Fibroblast of the aortic adventitia (primary cell): ENCODE results near the gene HK3. TPM values are rescaled to one million over a fixed set of nuclear protein-coding genes. Genes with fewer than 3 reads are reported as not detected.

Source experiments
- DNase-seq: peaks from one replicate; pipeline ENCODE4 v3.0.0-alpha.2; 2010; ENCODE audit warnings: low read depth
- H3K4me3 ChIP-seq: 2 replicates; pipeline ENCODE4 v1.5.1; 2011; ENCODE audit warnings: low read depth, mild to moderate bottlenecking, control low read depth, low read length, moderate library complexity
- total RNA-seq: library from RNA; depleted of rRNA; stranded (reverse); fragments of >200 nt; gene quantifications from 2 replicates; pipeline ENCODE4 v1.2.3, GENCODE V29; 2012; ENCODE audit warnings: low replicate concordance
- TF ChIP-seq, protein P1 (sequence below): IDR thresholded peaks from 2 replicates; pipeline ENCODE4 v1.5.1; 2011; ENCODE audit warnings: mild to moderate bottlenecking, low read length, control low read depth, inconsistent platforms; ENCODE audit not compliant: insufficient read depth

Gene HK3
- total RNA-seq, 1 donor = not detected

DNA sequence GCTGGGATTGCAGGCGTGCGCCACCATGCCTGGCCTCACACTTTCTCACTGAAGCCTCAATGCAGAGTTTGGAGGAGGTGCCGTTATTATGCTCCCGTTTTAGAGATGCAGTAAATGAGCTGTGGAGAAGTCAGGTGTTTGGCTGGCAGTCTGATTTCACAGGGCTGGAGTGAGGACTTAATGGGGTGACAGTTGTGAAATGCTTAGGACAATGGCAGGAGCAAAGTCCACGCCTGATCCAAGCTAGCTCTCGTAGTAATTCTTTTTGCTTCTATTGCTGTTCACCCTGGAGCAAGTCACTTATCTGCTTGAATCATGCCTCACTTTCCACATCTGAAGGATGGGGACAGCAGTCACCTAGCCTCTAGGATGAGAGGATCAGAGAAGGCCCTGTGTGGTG, 67.0 kb downstream of the HK3 start:
- no peak overlapping the region for H3K4me3 ChIP-seq
- TF ChIP-seq, protein P1, sequence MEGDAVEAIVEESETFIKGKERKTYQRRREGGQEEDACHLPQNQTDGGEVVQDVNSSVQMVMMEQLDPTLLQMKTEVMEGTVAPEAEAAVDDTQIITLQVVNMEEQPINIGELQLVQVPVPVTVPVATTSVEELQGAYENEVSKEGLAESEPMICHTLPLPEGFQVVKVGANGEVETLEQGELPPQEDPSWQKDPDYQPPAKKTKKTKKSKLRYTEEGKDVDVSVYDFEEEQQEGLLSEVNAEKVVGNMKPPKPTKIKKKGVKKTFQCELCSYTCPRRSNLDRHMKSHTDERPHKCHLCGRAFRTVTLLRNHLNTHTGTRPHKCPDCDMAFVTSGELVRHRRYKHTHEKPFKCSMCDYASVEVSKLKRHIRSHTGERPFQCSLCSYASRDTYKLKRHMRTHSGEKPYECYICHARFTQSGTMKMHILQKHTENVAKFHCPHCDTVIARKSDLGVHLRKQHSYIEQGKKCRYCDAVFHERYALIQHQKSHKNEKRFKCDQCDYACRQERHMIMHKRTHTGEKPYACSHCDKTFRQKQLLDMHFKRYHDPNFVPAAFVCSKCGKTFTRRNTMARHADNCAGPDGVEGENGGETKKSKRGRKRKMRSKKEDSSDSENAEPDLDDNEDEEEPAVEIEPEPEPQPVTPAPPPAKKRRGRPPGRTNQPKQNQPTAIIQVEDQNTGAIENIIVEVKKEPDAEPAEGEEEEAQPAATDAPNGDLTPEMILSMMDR = no peak
- no peak for DNase-seq

DNA sequence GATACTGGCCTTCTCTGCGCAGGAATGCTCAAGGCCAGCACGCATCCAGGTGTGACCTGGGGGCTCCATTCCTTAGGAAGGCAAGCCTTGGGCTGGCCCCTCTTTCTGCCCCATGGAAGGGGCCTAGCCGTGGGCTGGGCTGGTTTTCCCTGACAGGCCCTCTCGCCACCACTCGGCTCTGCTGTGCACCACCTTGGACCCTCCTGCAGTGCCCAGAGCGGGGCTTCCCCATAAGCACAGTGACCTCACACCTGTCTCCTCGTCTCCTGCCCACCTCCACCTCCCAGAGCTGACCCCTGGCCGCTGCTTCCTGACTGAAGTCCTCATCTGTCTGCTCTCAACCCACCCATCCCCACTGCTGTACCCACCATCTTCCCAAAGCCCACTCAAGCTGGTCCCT, 67.7 kb downstream of the HK3 start:
- no peak overlapping the region for H3K4me3 ChIP-seq
- no peak for DNase-seq
- TF ChIP-seq, protein P1 = no peak

DNA sequence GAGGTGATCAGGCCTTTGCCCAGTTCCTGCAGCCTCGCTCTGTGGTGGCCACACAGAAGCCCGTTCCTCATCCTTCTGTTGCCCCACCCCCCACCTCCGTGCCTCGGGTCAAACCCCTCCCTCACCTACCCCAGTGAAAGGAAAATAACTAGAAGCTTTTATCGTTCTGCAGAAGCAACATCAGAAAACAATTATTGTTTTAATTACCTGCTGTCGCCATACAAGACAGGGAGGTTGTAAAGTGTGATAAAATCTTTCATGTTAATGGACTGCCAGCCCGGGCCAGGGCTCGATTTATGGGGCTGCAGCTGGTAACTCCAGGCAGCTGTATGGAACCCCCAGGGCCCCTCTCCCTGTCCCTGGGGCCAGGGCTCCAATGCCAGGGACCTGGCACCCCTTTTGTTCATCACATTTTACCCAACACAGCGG, 68.1 kb downstream of the HK3 start:
- no peak for DNase-seq
- no peak overlapping the region for H3K4me3 ChIP-seq
- TF ChIP-seq, protein P1 = no peak

Other genes with a start within 250 kb of the HK3 start
- not detected in 2 replicates for gene UNC5A, start 88.8 kb downstream of the HK3 start, total RNA-seq
- 34.7 and 76.8 TPM in 2 replicates for gene UIMC1, start 107.4 kb upstream of the HK3 start, total RNA-seq
- 17.9 and 26.7 TPM in 2 replicates for gene ZNF346, start 123.3 kb upstream of the HK3 start, total RNA-seq
- gene FGFR4, start 187.6 kb upstream of the HK3 start, total RNA-seq = 0.74 TPM in 1 of 2 replicates, not detected in the other
- 50.3 and 136 TPM in 2 replicates for gene NSD1, start 234.4 kb upstream of the HK3 start, total RNA-seq